IPS DF 4.7 (cell line): Measurements from ENCODE around the gene KCNJ1.

Source experiments
- DNase-seq: peaks from one replicate; pipeline ENCODE4 v3.0.0-alpha.2; 2013; ENCODE audit warnings: low spot score; ENCODE audit errors: extremely low read depth

The KCNJ1 gene

DNA sequence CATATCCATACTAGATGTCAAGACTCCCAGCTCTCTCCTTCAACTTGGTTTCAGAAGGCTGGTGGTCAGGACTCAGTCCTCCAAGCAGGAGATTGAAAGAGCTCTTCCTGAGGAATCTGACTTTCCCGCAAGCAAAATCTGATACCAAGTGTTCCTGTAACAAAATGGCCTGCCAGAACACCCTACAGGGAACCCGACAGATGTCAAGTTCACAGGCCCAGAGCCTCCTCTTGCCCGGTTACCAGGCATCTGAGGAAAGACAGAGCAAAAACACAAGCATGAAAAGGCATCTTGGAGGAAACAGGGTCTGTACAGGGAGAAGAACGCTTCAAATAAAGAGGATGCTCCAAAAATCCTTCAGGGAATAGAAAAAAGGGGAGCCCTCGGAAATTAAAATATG is 15.4 kb upstream of the KCNJ1 start:
- no peak for DNase-seq

DNA sequence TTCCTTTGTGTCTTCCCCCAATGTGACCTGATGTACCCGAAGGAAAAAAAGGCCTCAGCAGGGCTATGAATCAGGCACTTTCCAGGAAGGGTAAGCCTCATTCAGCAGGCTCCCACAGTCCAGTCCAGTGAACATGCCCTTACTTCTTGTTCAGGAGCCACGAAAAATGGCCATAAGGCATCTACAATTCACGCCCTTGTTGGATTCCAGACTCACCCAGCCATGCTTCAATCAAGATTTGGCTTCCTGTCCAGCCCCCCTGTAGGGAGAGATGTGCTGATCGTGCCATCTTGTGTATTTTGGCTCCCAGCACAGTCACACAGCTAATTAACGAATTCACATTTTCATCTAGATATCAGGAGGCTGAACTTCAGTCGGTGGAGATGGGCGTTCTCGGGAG is 14.1 kb upstream of the KCNJ1 start:
- no peak for DNase-seq

DNA sequence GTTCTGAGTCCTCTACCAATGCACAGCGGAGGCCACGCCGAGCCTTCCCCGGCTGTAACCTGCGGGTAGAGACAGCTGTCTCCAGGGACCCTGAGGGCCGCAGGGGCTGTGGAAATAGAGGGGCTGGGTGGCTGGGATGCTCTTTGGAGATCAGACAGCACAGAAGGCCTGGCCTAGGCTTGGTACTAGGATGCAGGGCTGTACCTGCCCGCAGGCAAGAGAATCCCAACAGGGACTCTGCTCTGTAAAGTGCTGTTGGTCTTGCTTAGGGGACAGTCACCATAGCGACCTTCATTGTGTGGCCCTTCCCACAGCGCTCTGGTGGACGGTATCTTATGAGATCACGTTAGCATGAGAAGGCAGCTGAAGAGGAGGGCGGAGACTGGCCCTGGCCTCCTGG is 12.7 kb upstream of the KCNJ1 start:
- DNase-seq: no peak

DNA sequence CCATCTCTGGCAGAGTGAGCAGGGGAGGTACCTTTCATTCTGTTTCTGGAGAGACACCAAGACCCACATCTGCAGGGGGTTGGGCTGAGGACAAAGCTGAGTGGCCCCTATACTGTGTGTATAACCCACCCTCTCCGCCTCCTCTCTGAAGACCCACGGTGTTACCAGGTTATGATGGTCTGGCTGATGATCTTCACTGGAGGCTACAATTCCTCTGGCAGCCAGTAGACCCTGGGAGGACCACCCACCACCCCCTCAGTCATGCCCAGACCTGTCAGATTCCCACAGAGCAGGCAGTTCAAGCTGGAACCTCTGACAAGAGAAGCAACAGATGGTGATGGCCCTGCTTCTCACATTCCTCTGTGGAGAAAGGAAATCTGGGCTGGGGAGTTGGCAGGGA is 11.4 kb upstream of the KCNJ1 start:
- no peak for DNase-seq

DNA sequence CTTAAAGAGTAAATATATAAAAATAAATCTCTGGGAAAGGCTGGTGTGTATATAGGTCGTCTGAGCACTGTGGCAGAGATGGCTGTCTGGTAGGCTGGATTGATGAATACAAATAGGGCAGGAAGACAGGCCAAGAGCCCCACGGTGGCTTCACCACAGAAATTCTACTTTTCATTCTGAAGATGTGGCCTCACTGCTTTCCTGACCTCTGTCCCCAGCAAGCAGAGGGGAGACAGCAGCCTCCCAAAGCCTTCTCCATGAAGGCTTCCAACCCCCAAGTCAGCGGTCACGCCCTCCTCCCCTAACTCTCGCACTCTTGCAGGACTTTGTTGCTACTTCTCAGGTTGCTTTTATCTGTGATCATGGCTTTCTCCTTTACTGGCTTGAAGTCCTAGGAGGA is 10.6 kb upstream of the KCNJ1 start:
- DNase-seq: no peak

DNA sequence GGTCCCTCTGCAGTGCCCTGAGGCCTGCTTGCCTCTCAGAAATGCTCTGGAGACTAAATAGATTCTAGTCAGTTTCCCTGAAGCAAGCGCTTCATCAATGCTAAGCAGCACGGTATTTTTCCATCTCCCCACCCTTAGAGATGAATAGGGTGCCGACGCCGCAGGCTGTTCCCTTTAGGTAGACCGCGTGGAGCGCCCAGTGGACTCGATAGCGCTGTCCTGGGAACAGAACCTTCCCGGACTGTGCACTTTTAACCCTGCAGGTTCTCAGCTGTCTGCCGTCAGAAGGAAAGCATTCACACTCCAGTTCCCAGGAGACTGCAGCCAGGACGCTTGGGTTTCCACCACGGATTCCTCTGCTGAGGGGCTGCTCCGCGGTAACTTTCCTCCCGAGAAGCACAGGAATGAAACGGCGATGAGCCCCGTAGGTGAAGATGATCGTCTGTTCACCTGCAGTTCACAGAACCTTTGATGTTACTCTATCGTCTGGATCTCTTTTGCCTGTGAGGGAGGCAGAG is 9.1 kb upstream of the KCNJ1 start:
- no peak for DNase-seq

DNA sequence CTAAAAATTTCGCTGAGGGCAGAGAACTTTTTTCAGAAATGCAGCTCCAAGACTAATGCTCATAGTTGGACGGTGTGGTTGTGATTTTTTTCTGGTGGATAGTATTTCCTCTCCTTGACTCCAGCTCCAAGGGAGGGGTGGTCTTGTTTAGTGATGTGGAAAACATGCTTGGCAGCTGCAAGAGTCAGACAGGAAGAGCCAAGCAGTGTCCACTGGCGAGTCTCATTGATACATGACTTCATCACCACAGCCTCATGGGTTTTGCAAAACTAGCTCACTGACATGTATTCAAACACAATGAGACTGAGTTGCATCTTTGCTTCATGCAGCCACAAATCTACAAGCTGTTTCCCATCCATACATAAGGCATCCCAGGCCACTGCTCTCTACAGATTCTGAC is 7.3 kb upstream of the KCNJ1 start:
- no peak for DNase-seq

DNA sequence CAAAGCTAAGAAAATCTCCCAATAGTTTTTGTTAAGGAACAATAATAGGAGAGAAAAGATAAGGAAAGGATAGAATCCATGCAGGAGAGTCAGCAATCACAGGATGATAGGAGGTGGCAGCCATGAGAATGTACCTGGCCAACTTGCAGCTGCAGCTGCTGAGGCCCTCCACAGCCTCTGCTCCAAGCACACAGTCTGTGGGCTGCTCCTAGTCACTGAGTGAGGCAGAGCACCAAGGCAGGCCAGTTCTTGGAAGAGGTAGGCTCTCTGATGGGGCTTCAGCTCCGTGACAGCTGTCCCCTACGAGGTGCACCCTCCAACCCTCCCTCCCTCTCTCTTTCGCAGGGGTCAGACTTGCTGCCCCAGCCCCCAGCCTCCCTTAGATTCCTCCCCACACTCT is 5.5 kb upstream of the KCNJ1 start:
- DNase-seq: no peak

DNA sequence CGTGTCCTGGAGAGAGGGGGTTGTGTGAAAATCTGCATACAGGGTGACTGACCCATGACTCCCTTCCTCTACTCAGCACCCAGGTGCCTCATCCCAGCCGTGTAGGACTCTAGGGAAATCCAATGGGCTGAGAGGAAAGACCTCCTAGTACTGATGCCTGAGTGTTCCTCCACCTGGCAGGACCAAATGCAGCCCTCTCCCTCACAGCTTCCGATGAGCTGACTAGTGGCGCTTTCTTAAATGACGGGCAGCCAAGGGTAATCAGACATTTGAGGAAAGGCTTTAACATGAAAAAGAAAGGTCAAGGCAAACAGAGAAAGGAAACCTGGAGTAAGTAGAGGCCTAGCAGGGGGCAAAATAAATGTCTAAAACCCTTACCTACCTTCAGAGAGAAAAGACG is 5.0 kb upstream of the KCNJ1 start:
- no peak for DNase-seq

DNA sequence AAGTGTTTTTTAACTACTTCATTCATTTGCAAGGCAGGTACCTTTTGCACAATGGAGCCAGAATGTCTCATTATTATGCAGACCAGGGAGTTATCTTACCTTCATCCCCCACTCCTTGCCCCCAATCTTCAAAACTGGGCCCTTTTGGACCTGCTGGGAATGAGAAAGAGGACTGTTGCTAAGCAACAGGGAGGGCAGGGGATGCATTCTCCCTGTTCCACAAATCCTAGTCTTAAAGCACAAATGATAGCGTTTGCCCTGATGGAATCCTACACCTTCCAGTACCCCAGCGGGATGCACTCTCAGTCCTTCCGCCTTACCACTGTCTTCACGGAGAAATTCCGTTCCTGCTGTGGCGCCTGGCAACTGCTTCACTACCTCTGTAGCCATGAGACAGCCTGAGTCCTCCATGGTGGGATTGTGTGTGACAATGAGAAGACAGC is 4.1 kb upstream of the KCNJ1 start:
- DNase-seq: peak; percentile 68

DNA sequence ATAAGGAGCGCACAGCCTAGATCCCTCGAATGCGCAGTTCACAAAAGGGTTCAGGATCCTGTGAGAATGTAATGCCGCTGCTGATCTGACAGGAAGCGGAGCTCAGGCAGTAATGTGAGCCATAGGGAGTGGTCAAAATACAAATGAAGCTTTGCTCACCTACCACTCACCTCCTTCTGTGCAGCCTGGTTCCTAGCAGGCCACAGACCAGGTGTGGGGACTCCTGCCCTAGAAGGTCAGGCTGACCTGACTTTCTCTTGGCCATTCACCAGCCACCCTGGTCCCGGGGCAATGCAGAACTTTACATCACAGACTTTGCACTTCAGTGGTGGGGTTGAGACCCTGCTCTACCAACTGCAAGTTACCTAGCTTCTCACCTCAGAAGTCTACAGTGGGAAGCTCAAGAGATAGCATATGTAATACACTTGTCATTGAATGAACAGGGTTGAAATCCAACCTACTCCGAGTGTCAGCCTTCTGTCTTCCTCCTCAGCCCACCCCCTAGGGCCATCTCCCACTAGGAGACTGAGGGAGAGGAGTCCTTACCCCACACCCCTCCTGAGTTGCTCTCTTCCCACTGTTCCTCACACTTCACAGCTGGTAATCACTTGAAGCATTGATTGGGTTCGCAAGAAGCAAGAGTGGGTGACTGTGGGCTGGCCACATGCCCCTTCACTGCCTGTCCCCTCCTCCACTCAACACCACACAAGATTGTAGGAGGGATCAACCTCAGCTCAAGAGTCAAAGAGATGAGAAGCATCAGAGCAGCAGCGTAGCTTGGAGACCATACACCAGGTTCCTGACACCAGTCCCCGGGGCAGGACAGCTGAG is 2.0 kb upstream of the KCNJ1 start:
- DNase-seq: no peak

DNA sequence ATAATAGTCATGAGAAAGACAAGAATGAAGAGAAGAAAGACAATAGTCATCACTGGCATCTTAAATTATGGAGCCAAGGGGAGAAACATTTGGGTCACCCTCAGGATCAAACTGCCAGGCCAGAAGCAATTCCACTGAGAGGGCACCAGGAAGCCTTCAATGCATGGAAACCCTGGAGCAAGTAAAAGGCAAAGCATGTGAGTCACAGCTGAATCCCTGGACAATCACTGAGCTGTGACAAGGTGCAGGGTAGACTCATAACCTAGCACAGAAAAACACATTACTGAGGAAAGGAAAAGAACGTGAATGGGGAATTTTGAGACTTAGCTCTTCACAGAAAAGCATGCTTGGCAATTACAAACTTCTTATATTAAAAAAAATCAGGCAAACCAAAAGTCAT is 1.6 kb downstream of the KCNJ1 start:
- DNase-seq: no peak

DNA sequence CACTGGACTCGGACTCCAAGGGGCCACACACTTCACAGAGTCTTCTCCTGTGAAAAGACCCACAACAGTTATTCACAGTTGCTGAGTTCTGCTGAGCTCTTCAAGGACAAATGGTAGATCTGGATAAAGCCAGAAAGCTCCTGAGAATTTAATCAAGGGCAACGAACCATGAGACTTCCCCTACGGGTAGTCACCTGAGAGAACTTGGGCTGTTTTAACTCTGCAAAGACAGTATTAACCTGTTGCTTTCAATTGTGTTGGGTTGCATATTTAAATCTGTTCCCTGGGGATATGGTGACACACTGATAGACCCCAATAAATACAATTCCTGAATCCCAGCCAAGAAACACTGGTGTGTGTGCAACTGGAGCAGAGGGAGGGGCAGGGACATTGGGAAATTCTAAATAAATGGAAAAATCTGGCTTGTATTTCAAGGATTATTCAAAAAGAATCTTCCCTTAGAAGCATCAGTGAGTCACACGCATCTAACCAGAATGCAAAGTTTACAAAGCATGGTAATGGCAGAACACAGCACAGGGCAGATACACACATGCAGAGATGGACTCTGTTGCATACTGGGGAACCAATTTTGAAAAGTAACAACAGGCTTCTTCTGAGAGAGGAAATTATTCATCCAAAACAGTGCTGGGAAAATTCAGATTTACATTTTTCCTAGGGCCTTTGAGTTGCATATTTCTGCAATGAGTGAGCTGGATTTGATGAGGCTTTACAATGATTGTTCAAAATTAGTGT is 4.0 kb downstream of the KCNJ1 start:
- DNase-seq: no peak

DNA sequence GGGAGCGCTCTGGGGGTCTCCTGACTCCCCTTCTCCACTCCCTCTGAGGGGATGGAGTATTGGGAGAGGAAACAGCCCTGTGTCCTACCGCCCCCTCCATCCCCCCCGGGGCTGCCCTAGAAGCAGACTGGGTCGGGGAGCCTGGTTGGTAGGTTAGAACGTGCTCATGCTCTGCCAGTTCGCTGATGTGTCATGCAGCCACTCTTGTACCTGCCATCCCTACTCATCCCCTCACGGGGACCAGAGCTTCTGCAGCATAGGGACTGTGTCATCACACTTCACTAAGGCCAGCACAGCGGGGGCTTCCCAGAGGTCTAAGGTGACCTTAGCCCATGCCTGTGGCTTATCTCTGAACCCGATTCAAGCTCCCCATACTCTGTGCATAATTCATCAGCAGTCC is 4.7 kb downstream of the KCNJ1 start:
- DNase-seq: no peak

DNA sequence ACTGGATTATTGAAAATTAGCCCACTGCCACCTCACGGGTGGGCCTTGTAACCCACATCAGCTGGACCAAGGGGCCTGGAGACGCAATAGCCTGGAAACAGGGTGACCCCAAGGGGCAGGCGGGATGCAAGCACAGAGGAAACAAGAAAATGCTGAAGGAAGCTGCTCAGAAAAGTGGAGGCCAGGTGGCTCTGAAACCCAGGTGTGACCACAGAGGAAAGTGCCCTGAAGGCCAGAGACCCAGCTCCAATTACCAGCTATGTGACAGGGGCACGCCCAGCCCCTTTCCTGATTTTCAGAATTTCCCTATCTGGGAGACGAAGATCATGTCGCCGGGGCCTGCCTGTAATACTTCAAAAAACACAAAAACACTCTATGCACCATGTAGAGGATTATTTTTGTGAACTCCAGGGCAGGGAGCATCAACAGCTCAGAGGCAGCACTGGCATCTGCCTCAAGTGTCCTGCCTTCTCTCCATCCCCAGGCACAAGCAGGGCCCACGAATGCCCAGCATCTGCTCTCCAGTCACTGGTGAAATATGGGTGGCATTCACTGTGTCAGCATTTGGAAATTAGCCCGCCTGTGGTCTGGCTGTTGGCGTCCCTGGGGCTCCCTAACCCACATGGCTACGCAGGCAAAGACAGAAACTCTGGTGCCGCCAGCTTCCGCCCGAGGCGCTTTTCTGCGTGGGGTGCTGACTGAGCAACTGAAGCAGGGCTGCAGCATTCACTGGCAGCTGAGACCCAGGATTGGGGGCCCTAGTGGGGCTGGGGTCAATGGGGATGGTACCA is 6.3 kb downstream of the KCNJ1 start:
- no peak for DNase-seq

DNA sequence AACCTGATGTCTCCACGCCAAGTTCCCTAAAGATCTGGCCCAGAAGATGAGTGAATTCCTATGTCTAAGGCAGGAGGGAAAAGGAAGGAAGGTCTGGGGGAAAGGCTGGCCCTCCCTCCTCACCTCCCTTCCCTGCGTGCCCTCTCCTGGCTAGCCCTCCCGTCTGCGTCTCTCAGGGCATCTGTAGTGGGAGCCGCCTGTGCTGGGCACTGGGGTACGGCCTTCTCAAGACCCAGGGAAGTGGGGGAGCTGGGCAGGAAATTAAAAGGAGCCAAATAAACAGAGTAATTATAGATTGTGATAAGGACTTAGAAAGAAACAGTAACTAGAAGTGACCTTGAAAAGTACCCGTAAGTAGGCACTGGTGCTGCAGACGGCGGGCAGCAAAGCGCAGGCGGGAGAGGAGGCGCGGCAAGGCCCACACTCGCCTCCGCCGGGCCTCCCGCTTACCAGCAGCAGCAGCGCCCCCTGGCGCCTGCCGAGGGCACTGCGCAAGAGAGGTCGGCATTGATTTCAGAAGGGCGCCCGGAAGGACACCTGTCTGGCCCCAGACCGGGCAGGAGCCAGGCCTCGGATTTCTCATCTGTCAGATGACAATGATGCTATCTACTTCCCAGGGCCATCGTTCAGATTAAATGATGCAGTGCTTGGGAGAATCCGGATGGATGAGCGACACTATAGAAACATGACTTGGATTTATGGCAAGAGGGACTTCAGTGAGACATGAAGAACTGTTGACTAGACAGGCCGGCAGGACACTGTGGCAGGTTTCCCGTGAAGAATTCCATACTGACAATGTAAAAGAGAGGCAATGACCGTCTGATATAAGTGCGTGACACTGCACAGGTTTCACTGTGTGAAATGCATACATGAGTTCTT is 7.3 kb downstream of the KCNJ1 start:
- no peak for DNase-seq

DNA sequence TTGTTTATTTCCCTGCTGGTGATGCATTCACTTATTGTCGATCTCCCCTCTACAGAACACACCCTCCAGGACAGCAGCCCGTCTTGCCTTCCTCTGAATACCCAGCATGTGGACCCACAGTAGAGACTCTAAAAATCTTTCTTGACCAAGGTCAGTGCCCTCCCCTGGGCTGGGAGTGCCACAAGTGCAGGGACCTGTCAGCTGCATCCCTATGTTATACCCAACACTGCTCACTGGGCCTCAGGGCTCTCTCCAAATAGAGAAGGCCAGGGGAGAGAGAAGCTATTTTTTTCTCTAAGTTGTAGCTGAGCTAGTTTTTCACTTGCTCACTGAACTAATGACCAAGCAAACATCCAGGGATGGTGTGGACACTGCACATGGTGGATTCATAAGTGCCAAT is 9.8 kb downstream of the KCNJ1 start:
- DNase-seq: no peak

DNA sequence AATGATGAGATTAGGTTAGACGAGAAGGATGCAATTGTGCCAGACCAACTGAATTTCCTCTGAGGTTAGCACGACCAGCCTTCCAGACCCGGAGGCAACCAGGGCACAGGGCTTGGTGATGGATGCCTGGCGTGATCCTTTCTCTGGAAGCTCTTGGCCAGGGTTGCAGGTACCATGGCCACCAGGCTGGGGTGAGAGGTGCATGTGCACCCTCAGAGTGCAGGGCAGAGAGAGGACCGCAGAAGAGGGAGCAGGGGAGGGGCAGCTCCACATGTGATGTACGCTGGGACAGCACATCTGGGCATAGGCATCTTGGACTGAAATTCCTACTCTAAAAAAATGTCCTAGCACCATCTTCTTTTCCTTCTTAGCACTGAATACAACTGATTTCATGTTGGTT is 10.9 kb downstream of the KCNJ1 start:
- no peak for DNase-seq

DNA sequence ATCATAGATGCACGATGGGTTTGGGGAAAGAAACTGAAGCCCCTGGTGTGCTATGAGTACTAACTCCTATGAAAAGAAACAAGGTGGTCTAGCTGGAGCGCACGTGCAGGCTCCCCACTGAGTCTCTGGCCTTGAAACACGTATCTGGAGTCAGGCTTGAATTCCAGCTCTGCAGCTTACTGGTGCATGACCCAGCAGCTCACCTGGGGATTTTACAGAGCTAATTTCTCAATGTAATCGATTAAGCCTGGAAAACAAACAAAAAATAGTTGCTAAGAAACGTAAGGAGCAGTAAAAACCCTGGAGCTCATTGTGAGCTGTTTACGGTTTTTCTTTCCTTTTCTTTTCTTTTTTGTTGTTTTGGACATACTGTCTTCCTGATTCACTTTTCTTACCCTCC is 12.3 kb downstream of the KCNJ1 start:
- DNase-seq: no peak

DNA sequence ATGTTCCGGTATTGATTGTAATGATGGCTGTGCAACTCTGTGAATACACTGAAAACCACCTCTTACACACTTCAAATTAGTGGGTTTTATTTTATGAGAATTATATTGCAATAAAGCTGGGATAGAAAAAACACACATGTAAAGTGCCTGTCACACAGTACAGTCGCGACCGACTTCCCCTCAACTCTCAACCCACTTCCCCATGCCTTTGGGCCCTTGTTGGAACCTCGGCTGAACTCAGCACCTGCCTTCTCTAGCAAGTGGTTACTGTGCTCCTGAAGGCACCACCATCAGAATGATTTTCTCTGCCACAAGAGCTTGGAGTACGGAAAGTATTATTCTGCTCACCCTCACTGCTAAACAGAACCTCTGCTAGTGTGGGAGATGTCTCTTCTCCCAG is 13.5 kb downstream of the KCNJ1 start:
- no peak for DNase-seq
